NCI-H510A (cell line): Measurements from ENCODE around the gene ANKRD34A.
A peak's percentile ranks its signal among the peaks of the same experiment; 100 is the strongest.

Experiments used
- DNase-seq: peaks from one replicate; lab custom pipeline; 2025; lab: John Stamatoyannopoulos, UW

ANKRD34A gene

DNA sequence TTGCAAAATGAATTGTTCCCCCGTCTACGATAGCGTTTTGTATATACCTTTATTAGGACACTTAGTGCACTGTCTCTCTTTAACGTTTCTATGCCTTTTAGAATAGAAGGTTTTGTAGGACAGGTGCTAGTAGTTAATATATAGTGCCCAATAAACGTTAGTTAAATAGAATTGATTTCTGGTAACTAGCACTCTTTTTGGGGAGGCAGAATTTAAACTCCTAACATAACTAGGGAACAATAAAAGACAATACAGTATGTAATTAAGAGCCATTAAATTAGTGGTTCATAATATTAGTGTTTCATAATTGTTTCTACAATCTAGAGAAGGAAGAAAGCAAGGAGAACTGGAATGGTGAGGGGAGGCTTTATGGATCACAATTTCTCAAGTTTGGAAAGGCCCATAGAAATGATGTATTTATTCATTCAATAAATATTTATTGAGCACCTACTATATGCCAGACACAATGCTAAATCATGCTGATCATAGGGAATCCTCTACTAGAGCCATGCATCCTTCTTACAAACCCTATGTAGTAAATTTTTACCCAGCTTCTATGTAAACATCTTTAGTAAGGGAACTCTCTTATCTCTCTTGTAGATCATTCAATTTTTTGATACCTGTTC is 857 bp upstream of the ANKRD34A start:
- no peak for DNase-seq

DNA sequence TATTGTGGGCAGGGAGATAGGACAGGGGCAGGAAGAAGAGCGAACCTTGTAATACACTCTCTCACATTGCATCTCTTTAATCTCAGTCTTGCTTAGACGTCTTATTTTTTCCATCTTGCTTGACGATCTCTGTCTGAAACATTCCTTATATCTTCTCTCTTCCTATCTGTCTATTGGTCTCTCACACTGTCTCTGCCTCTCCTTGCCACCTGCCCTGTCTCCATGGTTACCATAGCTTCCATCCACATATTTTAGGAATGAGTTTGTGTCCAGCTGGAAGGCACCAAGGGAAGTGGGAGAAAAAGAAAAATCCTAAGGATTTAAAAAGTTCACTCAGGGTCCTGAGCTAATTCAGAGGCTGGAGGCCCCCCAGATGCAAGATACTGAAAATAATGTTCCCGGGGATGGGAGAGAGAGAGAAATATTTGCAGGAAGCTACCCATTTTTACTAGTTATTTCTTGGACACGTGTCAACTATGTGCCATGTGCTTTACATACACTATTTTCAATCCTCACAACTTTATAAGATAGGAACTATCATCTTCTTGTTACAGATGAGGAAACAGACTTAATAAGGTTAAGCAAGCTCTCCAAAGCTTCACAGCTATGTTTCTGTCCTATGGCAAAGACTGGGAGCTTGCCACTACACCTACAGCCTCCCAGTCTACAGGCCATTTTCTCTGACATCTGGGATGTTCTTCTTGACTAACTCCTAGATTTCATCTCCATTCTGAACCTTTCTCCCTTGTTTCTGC is 933 bp downstream of the ANKRD34A start:
- DNase-seq, result no peak

GRCh38 chr1:145962157-145963102 is 1.9 kb downstream of the ANKRD34A start:
- no peak for DNase-seq

DNA sequence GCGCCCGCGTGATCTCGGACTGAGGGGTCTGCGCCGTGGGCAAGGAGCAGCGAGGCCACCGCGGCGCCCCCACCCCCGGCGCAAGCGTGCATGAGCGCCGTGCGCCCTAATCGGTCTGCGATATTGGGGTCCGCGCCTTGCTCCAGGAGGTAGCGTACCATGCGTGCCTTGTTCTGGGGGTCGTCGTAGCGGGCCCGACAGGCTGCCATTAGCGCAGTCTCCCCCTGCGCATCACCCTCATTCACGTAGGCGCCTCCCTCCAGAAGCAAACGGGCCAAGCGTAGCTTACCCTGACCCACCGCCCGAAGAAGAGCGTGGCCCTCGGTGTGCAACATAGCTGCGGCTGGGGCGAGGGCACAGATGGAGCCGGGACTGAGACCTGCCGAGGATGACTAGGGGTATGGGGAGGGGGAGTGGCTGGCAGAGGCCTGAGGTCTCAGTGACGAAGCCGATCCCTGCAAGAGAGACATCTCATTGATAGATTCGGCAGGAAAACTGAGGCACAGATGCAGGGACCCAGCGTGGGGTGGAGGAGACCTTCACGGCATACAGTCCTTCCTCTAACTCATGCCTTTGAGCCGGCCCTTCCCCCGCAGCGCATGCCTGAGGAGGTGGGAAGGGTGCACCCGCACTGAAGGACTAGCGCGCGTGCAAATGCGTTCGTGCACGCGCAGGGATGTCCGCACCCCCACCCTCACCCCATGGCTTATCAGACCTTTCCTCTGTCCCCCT is 2.8 kb downstream of the ANKRD34A start:
- DNase-seq, result no peak

DNA sequence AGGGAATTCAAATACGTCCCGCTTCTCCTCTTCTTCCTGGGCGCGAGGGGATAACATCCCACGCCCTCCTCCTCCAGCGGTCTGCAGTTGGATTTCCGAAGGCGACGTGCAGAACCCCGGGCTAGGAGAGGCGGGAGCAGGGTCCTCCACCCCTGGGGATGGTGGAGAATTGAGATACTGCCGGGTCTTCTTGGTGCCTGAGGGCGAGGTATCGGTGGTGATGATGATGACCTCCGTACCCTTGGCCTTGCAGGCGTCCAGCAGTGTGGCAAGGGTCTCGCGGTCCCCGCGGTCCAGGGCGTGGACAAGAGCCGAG is 3.3 kb downstream of the ANKRD34A start:
- DNase-seq, result no peak

GRCh38 chr1:145960468-145961108 is 3.8 kb downstream of the ANKRD34A start:
- peak; percentile 59 for DNase-seq

GRCh38 chr1:145959957-145960467 is 4.4 kb downstream of the ANKRD34A start:
- no peak for DNase-seq

- no peak for DNase-seq
Observed at GRCh38 chr1:145959333-145959732, 5.0 kb downstream of the ANKRD34A start.

GRCh38 chr1:145958734-145959133 is 5.6 kb downstream of the ANKRD34A start:
- DNase-seq, result no peak

GRCh38 chr1:145957443-145958319 is 6.7 kb downstream of the ANKRD34A start, which contains the start of gene LIX1L:
LIX1L (minus strand) TSS chr1:145958017; CDS start chr1:145957927, 90 bp downstream.
- DNase-seq, result peak; percentile 94

DNA sequence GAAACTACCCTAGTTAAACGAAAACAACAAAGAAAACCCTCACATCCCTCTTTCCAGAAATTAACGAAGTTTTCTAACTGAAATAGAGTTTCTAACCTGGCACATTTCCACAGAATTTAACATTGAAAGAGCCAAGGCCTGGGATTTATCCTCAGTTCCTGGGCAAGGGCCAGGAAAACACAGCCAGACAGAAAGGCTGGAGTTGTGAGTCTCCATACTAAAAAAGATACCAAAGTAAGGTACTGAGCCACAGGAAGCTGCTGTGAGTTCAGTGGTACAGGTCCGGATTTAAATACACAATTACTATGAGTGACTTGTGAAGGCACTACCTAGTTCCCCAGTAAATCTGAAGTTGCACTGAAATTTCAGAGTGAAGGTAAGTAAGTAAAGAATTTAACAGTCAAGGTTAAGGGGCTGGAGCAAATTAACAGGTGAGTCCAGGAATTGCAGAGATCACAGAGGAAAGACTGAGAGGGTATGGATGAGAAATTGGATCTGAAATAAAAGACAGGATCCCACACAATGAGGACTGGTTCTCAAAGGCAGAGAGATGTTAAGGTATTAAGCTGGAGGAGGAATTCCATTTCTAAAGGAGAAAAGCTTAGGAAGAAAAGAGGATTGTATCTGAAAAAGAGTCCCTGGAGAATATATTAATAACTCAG is 7.5 kb downstream of the ANKRD34A start:
- no peak for DNase-seq

GRCh38 chr1:145956361-145956760 is 8.0 kb downstream of the ANKRD34A start:
- no peak for DNase-seq

DNA sequence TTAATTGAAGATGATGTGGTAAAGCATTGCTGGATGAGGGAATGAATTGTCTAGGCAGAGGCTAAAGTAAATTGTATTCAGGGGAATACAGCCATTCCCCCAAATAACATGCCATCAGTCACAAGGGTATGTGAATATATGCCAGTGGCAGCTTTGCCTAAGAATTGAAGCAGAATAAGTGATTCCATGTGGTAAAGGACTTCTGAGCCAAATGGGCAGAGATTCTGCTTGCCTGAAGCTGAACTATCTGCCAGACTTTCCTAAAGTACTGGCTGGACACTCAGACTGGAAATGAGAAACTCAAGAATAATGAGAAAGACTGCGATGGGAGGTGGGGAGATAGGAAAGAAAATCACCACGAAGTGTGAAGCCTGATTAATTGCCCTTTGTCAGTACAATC is 8.9 kb downstream of the ANKRD34A start:
- no peak for DNase-seq

GRCh38 chr1:145953861-145954260 is 10.5 kb downstream of the ANKRD34A start:
- no peak for DNase-seq

DNA sequence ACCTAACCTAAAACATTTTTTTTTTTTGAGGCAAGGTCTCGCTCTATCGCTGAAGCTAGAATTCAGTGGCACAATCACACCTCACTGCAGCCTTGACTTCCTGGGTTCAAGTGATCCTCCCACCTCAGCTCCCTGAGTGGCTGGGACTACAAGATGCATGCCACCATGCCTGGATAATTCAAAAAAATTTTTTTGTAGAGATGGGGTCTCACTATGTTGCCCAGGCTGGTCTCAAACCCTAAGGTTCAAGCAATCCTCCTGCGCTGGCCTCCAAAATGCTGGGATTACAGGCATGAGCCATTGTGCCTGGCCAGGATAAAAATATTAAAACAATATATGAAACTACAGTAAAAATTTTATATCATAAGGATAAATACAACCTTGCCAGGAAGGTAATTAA is 11.5 kb downstream of the ANKRD34A start:
- no peak for DNase-seq

DNA sequence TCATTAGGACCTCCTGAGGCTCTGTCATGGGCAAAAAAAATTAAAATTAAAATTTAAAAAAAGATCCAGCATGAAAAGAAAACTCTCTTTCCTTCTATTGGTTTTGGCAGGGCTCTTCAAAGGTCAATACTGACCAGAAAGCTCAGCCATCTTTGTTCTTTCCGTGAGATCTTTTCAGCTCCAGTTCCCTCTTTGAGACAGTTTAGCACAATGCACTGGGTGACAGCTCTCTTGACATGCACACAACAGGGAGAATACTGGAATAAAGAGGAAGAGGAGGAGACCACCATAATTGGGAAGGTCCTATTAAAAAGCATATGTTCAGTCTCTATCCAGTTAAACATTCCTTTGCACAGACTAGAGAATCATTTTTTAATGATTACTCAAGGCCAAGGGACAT is 12.8 kb downstream of the ANKRD34A start:
- DNase-seq, result no peak

DNA sequence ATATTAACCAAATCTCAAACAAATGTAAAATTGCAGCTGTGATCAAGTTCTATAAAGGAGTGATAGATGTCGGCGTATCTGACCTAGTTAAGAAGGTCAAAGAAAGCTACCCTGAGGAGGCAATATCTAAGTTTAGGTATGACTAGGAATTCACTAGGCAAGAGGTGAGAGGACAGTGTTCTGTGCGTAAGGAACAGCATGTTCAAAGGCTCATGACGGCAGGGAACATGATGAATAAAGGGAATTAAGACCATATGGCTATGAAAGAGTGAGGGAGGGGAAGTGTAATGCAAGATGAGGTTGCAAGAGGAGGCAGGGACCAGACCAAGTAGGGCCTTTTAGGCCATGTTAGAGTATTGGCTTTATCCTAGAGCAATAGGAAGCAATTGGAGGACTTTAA is 15.2 kb downstream of the ANKRD34A start:
- DNase-seq, result no peak

GRCh38 chr1:145947551-145947950 is 16.8 kb downstream of the ANKRD34A start:
- no peak for DNase-seq

DNA sequence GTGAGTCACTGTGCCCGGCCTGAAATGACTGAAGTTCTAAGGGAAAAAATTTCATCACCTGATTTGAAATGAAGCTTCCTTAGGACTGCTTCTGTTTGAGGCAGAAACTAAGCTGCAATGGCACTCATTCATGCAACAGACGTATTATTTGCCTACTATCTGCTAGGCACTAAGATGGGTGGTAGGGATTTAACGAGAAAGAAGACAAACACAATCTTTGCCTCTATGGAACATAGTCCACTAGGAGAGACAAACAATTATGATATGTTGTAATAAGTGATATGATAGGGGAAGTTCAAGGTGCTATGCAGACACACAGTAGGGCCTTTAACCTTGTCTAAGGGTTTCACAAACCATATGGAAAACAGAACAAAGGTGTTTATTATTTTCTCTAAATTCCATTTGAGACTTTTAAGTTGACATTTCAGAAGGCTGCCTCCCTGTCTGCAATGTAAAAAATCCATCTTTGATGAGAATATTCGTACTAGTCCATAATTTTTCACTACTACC is 17.8 kb downstream of the ANKRD34A start:
- DNase-seq, result no peak

GRCh38 chr1:145944532-145944931 is 19.8 kb downstream of the ANKRD34A start:
- DNase-seq, result no peak
